NCI-H1105 (cell line): Measurements from ENCODE around the gene DCANP1.
"Not testable (repeated sequence)": the region's sequence is repeated elsewhere in the genome, so short reads cannot be mapped to it uniquely, and the experiment has no call there.

Experiments
- DNase-seq: peaks from one replicate; lab custom pipeline; 2025; lab: John Stamatoyannopoulos, UW

Gene DCANP1, protein sequence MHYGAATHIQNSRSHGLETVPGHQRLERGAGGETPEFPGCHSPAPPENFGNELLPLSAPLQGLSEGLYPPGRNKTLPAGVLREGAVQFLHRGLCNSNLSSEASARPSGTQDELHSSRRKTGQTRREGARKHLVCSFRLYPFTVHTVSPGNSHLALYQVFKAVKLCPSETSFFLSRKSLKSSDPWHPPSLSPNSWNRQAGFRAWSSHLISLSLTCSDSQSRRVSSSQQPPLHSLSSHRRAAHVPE

DNA sequence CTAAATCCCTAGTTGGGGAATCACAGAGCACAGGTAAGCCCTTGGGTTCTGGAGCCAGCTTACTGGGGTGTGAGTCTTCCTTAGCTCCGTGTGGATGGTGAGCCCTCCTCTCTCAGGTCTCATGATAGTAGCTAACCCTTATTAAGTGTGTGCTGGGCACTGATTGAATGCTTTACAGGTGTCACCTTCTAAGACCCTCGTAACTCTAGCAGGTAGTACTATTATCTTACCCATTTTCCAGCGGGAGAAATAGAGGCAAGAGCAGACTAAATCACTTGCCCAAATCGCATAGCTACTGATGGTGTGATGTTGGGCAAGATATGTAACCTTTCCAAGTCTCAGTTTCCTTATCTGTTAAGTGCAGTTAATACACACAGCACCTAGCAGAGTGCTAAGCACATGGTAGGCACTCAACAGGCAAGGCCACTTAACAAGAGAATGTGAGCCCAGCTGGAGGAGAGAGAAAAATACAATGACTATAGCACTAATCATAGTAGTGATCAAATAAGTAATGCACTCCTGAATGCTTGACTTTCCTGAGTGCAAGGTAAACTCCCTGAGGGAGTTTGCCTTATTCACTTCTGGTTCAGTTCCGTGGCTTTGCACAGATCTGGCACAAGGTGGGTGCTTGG is at the start of gene DCANP1:
DCANP1 (minus strand) TSS at position 51 of the 632 bp plus-strand sequence. CDS start 240 bp downstream, outside the sequence.
- DNase-seq, result no peak

DNA sequence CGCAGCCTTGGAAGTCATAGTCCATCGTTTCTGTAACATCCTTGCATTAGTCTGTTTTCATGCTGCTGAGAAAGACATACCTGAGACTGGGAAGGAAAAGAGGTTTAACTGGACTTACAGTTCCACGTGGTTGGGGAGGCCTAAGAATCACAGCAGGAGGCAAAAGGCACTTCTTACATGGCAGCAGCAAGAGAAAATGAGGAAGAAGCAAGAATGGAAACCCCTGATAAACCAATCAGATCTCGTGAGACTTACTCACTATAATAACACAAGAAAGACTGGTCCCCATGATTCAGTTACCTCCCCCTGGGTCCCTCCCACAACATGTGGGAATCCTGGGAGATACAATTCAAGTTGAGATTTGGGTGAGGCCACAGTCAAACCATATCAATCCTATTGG is 48.4 kb upstream of the DCANP1 start:
- not testable (repeated sequence) for DNase-seq

GRCh38 chr5:135494196-135494595 is 47.0 kb upstream of the DCANP1 start:
- DNase-seq, result no peak

GRCh38 chr5:135493406-135494180 is 46.4 kb upstream of the DCANP1 start:
- no peak for DNase-seq

- no peak for DNase-seq
These were observed 45.1 kb upstream of the DCANP1 start for GRCh38 chr5:135492319-135492626.

GRCh38 chr5:135491552-135492318 is 44.6 kb upstream of the DCANP1 start:
- DNase-seq, result peak; percentile 79

- DNase-seq, result no peak
These were observed 43.9 kb upstream of the DCANP1 start for GRCh38 chr5:135491038-135491551.

- DNase-seq, result no peak
These were observed 43.3 kb upstream of the DCANP1 start for GRCh38 chr5:135490245-135491037.

DNA sequence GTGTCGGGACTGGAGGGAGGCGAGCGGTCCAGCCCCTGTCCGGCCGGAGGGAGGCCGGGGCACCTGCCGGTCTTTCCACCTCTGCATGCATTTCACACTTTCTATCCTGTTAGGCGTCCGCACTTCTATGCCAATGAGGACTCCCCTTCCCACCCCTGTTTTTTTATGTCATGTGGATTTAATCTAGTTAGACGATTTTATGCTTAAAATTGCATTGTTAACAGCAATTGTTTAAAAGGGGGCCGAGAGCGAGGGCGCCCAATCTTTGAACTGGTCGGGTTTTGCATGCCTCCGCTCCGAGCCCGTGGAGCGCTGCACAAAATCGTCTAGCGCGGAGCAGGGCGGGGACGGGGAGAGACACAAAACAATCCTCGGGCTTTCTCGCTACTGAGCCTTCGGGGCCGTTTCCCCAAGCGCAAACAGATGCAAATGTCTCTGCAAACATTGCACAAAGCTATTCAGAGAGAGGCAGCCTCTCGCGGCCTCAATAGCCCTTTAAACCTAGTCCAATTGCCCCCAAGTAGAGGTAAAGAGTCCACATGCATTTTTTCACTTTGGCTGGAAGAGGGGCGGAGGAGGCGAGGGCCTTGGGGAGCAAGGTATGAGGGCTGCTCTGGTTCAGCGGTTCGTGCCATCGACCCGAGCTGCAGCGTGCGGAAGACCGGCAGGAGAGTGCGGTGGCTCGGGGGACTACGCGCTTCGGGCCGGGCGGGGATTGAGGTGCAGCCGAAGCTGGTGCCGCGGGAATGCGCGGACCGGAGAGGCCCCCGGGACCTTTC is 42.5 kb upstream of the DCANP1 start:
- DNase-seq, result no peak

DNA sequence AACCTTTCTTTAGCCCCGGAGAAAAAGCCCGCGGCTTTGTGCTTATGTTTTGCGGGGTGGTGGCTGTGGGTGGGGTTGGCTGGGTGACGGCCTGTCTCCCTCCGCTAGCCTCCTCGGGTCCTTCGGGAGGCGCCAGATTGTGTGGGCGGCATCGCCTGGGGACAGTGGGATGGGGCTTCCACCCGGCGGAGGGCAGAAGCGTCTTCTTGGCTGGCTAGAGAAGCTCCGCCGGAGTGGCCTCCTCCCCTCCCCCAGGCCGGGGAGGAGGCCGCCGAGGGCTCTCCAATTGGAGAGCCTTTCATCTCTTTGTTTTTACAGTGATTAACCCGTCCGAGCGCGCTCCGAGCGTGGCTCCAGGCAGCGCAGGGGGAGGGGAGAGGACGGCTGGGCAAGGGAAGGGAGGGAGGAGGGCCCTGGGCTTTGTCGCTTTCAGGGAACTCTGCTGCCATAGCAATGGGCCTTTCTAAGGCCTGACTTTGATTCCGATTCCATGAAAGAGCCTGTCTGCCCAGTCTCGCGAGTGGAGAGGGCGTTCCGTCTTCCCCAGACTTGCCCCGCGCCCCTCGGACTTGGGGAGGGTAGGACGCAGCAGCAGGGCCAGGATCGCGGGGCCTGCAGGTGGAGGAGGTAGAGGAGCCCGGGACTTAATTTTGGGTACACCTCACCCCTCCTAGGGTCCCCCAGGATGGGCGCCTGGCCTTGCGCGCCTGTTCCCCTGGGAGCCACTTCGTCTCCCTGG is 41.7 kb upstream of the DCANP1 start:
- peak; percentile 60 for DNase-seq

GRCh38 chr5:135487839-135488514 is 40.8 kb upstream of the DCANP1 start:
- DNase-seq, result no peak

- DNase-seq, result no peak
These were observed 39.9 kb upstream of the DCANP1 start for GRCh38 chr5:135487037-135487395.

GRCh38 chr5:135486131-135487036 is 39.2 kb upstream of the DCANP1 start:
- DNase-seq, result no peak

DNA sequence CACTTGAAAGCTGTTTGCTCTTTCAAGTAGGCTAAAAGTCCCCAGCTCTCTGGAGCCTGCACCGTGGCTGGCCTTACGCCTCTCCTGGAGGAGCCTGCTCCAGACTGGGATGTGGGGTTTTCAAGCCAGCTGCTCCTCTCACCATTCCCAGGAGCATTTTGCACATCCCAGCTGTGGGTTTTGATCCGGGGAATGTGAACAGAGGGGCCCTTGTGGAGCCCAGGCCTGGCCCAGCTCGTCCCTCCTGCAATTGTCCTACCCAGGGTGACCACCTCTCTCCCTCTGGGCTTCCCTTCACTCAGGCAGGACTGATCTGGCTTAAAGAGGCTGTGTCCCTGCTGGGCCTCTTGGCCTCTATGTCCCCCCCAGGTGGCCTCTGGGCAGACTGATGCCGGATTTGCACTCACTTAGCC is 37.5 kb upstream of the DCANP1 start:
- no peak for DNase-seq

DNA sequence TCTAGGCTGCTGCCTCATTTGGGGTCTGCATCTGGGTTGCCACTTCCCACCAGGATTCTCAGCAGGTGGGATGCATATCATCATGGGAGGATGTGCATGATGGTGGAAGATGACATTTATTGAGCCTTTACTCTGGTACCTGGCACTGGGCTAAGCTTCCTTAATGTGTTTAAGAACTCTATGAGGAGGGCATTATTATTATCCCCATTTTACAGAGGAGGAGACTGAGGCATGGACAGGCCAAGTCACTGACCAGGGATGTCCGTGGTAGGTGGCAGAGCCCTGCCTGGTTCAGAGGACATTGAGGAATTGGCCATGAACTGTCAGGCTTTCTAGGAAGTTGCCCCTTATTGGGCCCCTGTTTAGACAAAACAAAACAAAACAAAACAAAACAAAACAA is 36.1 kb upstream of the DCANP1 start:
- no peak for DNase-seq

DNA sequence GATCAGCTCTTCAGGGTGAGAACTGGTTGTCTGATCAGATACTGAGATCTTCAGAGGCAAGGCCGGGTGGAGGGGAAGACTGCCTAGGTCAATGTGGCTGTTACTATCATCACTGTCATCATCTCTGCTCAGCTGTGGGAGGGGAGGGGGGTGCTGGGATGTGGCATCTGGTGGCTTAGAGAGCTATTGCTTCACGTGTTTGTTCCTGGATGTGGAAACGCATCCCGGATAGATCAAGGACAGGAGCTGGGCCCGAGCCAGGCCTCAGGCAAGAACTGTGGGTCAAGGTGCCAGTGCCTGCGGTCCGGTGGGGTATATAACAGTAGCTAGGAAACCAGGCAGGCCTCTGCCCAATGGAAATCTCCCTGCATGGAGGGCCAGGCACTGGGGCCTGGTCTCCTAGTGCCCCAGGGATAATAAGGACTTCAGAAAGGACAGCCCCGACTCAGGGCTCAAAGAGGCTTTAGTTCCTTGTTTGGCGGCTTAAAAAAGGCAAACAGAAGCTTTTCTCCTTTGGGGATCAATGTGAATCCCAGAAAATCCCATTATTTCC is 35.3 kb upstream of the DCANP1 start:
- DNase-seq, result no peak

DNA sequence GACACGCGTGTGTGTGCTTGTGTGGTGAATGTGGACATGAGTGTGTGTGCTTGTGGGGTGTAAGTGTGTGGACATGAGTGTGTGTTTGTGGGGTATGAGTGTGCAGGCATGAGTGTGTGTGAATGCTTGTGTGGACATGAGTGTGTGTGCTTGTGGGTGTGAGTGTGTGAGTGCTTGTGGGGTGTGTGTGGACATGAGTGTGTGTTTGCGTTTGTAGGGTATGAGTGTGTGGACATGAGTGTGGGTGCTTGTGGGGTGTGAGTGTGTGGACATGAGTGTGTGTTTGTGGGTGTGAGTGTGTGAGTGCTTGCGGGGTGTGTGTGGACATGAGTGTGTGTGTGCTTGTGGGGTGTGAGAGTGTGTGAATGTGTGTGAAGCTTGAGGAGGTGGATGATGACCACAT is 34.8 kb upstream of the DCANP1 start:
- no peak for DNase-seq

- DNase-seq, result no peak
These were observed 34.2 kb upstream of the DCANP1 start for GRCh38 chr5:135481387-135481786.
